AG04449 (cell line): Measurements from ENCODE around the gene SCTR.

ENCODE experiments used
- CTCF ChIA-PET: fragments of 350-600 bp; formaldehyde crosslinking; extraction: SDS; loops from one replicate; lab custom pipeline; 2021; ENCODE audit warnings: antibody characterized with exemption; lab: Yijun Ruan, JAX
- POLR2A ChIA-PET: fragments of 400-600, 350-600 bp; formaldehyde crosslinking; extraction: SDS; loops from one replicate; lab custom pipeline; 2020; ENCODE audit warnings: antibody characterized with exemption, inconsistent platforms; lab: Yijun Ruan, JAX
- DNase-seq: peaks from one replicate; pipeline ENCODE4 v3.0.0-alpha.2; 2010; ENCODE audit warnings: low read depth, low spot score
- H3K4me3 ChIP-seq: 2 replicates; pipeline ENCODE4 v1.5.1; 2011; ENCODE audit warnings: low read depth, mild to moderate bottlenecking, control low read depth, low read length
- TF ChIP-seq, protein P1 (sequence below): IDR thresholded peaks from one replicate; pipeline ENCODE4 v1.5.1; 2011; ENCODE audit warnings: mild to moderate bottlenecking, moderate library complexity, low read length, control low read depth, inconsistent platforms; ENCODE audit not compliant: insufficient read depth; ENCODE audit errors: missing control alignments

Gene SCTR

GRCh38 chr2:119513832-119514231 lies 10.5 kb downstream of the SCTR start:
- no peak for DNase-seq
- H3K4me3 ChIP-seq: no peak overlapping the region
- ChIA-PET CTCF (no interaction called here), POLR2A (no interaction called here)
- TF ChIP-seq, protein P1, sequence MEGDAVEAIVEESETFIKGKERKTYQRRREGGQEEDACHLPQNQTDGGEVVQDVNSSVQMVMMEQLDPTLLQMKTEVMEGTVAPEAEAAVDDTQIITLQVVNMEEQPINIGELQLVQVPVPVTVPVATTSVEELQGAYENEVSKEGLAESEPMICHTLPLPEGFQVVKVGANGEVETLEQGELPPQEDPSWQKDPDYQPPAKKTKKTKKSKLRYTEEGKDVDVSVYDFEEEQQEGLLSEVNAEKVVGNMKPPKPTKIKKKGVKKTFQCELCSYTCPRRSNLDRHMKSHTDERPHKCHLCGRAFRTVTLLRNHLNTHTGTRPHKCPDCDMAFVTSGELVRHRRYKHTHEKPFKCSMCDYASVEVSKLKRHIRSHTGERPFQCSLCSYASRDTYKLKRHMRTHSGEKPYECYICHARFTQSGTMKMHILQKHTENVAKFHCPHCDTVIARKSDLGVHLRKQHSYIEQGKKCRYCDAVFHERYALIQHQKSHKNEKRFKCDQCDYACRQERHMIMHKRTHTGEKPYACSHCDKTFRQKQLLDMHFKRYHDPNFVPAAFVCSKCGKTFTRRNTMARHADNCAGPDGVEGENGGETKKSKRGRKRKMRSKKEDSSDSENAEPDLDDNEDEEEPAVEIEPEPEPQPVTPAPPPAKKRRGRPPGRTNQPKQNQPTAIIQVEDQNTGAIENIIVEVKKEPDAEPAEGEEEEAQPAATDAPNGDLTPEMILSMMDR: no peak

DNA sequence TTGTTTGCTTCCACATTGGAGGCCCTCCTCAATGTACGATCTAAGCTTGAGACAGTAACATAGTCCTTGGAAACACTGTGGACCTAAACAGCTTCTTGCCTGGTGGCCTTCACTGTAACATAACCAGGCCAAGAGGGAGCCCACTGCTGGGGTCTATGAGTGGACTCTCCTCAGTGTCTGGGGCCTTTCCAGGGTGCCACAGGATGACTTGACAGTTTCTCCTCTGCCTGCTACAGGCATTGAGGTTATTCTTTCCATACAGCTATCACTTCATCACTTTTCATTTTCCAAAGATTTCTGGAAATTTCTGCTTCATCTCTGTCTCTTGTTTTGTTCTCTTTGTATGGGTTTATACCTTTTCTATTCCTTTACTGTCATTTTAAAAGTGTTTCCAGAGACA lies 11.3 kb downstream of the SCTR start:
- ChIA-PET POLR2A (no interaction called here), CTCF (no interaction called here)
- TF ChIP-seq, protein P1: no peak

DNA sequence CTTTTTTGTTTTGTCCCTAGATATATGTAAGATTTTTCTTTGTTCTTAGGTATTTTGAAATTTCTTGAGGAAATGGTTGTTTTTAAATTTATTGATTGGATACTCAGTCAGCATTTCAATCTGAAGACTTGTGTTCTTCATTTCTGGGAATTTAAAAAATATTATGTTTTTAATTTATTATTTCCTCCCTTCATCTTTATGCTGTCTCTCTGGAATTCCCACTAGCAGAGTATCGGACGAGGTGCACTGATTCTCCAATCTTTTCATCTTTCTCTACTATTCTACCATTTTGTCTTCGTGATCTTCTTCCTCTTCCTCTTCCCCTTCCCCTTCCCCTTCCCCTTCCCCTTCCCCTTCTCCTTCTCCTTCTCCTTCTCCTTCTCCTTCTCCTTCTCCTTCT lies 12.3 kb downstream of the SCTR start:
- POLR2A ChIA-PET: no interaction called here
- H3K4me3 ChIP-seq: no peak overlapping the region
- CTCF ChIA-PET: no interaction called here
- no peak for DNase-seq
- TF ChIP-seq, protein P1: no peak

More for the DNA sequence above, 11.3 kb downstream of the SCTR start:
- DNase-seq: no peak
- no peak overlapping the region for H3K4me3 ChIP-seq

DNA sequence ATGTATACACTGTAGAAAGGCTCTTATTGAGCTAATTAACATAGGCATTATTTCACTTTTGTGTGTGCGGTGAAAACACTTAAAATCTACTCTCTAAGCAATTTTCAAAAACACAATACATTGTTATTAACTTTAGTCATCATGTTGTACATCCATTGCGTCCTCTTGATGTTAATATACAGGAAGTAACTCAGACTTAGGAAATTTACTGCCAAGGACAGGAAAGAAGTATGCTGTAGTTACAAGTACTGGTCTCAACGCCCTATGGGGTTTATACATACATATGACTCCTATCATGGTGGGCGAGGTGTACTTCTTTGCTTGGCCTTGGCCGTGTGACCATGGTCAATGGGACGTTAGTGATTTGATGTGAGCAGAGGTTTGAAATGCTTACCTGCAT lies 15.5 kb downstream of the SCTR start:
- TF ChIP-seq, protein P1: no peak
- DNase-seq: no peak
- no peak overlapping the region for H3K4me3 ChIP-seq
- POLR2A ChIA-PET: no interaction called here
- CTCF ChIA-PET: no interaction called here

DNA sequence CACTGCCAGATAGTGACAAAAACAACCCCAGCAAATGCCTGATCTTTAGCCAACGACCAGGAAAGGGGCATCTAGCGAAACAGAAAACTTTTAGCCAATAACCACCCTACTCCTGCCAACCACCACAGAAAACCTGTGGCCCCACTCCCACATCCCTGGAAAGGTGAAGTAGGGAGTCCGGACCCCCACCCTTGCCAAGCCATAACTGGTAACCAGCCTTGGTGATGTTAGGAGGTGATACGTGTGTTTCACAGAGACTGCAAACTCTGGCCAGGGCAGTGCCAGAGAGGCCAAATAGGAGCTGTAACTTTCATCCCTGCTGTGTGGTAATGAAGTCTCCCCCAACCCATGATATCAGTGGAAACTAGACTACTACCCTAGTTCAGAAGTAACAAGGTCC lies 27.6 kb downstream of the SCTR start:
- DNase-seq: no peak
- POLR2A ChIA-PET: no interaction called here
- TF ChIP-seq, protein P1: no peak
- CTCF ChIA-PET: interaction anchor here (0.9 to 1.7 kb wide), 3 partner anchors 16 to 615 kb away, joined by 3 to 8 read pairs (median 3); no protein-coding TSS in a partner anchor
- H3K4me3 ChIP-seq: no peak overlapping the region

DNA sequence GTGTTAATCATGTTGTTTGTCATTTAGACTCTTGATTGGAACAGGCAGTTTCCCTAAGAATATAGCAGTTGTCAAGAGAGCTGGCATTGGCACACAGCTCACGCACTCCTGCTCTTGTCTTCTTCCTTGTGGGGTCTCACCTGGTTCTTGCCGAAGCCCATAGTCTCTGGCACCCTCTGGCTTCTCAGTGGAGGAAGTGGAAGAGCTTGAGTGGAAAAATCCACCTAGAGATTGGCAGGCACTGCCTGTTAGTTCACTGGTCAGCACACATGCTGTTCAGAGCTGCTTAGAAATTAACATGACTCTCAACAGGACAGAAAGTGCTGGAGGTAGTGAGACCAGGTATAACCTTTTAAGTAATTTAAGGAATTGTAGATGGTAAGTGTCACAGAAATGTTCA lies 28.3 kb downstream of the SCTR start:
- ChIA-PET POLR2A (no interaction called here), CTCF (interaction anchor here (0.9 to 1.7 kb wide), 4 partner anchors 10 to 614 kb away, joined by 3 to 8 read pairs (median 4); no protein-coding TSS in a partner anchor)
- TF ChIP-seq, protein P1: no peak
- DNase-seq: no peak
- H3K4me3 ChIP-seq: no peak overlapping the region
